MCF 10A (cell line): ENCODE measurements around the gene BORCS5. TPM values are rescaled to one million over a fixed set of nuclear protein-coding genes. Genes with fewer than 3 reads are reported as not detected.

Experiments used
- BruUV-seq: library from RNA; stranded (reverse); fragments of 400-500 nt; replicated peaks from 2 replicates; lab custom pipeline; 2021; lab: Mats Ljungman, UMichigan
- CTCF ChIA-PET: fragments of 300-600 bp; sonication (Branson Sonifier 250); formaldehyde crosslinking; extraction: SDS; loops from one replicate; lab custom pipeline; 2021; ENCODE audit warnings: antibody characterized with exemption, inconsistent platforms; lab: Yijun Ruan, JAX
- POLR2A ChIA-PET: fragments of 300-600, 350-650 bp; sonication (Branson Sonifier 250); formaldehyde crosslinking; extraction: SDS; loops from one replicate; lab custom pipeline; 2020; ENCODE audit warnings: antibody characterized with exemption, inconsistent platforms; lab: Yijun Ruan, JAX
- DNase-seq: peaks from one replicate; pipeline ENCODE4 v3.0.0-alpha.2; 2018; ENCODE audit not compliant: unreplicated experiment
- H3K27ac Mint-ChIP-seq: one replicate; pipeline ENCODE4 v1.8.0; 2022; ENCODE audit warnings: mild to moderate bottlenecking, low read depth, mixed read lengths; ENCODE audit not compliant: unreplicated experiment
- H3K27me3 Mint-ChIP-seq: one replicate; pipeline ENCODE4 v1.8.0; 2022; ENCODE audit warnings: mixed read lengths; ENCODE audit not compliant: insufficient read depth, unreplicated experiment
- H3K36me3 Mint-ChIP-seq: one replicate; pipeline ENCODE4 v1.8.0; 2022; ENCODE audit warnings: mild to moderate bottlenecking, moderate library complexity, mixed read lengths; ENCODE audit not compliant: insufficient read depth, unreplicated experiment
- H3K4me1 Mint-ChIP-seq: one replicate; pipeline ENCODE4 v1.8.0; 2022; ENCODE audit warnings: mixed read lengths; ENCODE audit not compliant: insufficient read depth, unreplicated experiment
- H3K4me3 Mint-ChIP-seq: one replicate; pipeline ENCODE4 v1.8.0; 2022; ENCODE audit warnings: mild to moderate bottlenecking, moderate library complexity, mixed read lengths; ENCODE audit not compliant: unreplicated experiment
- H3K9me3 Mint-ChIP-seq: one replicate; pipeline ENCODE4 v1.8.0; 2022; ENCODE audit warnings: mixed read lengths; ENCODE audit not compliant: unreplicated experiment
- intact Hi-C: fragments of 100-400 bp; cut with micrococcal nuclease; formaldehyde crosslinking; loops from 2 replicates; pipeline ENCODE4 v1.14.1; 2022
- total RNA-seq: library from RNA; stranded (reverse); gene quantifications from 2 replicates; pipeline ENCODE4 v1.2.3, GENCODE V29; 2022
- TF ChIP-seq, protein P1 (sequence below): fragments of 200-600 bp; IDR thresholded peaks from one replicate; pipeline ENCODE4 v1.8.0; 2022; ENCODE audit warnings: antibody characterized with exemption, mild to moderate bottlenecking; ENCODE audit not compliant: unreplicated experiment

Gene BORCS5
- total RNA-seq, 1 experiment from 2014 or later: 11.0 TPM

DNA sequence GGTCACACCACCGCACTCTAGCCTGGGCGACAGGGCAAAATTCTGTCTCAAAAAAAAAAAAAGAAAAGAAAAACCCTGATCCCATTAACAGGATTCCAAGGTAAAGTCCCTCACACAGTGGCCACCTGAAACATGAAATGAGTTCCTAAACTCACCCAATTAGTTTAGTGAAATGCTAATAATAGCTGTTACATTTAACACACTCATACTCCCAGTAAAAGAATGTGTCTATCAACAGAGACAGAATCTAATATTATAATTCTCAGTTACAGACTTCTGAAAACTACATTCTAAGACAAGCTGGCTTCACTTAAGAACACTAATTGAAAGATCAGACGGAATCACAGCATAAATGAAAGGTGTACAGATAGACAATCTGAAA lies 161.6 kb downstream of the BORCS5 start:
- ChIA-PET CTCF (no interaction called here), POLR2A (interaction anchor here (1.1 kb wide), 1 partner anchor 161 kb away, joined by 3 read pairs; no protein-coding TSS in a partner anchor)
- BruUV-seq: no TSS peak
- Mint-ChIP-seq H3K4me1 (no peaks in the 10 kb centered on the region), H3K9me3 (no peaks in the 10 kb centered on the region), H3K27me3 (no peaks in the 10 kb centered on the region), H3K4me3 (no peak overlapping the region), H3K36me3 (peaks cover 25% of the 10 kb centered on the region), H3K27ac (no peak overlapping the region)
- TF ChIP-seq, protein P1, sequence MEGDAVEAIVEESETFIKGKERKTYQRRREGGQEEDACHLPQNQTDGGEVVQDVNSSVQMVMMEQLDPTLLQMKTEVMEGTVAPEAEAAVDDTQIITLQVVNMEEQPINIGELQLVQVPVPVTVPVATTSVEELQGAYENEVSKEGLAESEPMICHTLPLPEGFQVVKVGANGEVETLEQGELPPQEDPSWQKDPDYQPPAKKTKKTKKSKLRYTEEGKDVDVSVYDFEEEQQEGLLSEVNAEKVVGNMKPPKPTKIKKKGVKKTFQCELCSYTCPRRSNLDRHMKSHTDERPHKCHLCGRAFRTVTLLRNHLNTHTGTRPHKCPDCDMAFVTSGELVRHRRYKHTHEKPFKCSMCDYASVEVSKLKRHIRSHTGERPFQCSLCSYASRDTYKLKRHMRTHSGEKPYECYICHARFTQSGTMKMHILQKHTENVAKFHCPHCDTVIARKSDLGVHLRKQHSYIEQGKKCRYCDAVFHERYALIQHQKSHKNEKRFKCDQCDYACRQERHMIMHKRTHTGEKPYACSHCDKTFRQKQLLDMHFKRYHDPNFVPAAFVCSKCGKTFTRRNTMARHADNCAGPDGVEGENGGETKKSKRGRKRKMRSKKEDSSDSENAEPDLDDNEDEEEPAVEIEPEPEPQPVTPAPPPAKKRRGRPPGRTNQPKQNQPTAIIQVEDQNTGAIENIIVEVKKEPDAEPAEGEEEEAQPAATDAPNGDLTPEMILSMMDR: no peak
- intact Hi-C loops: no loop called here
- no peak for DNase-seq

DNA sequence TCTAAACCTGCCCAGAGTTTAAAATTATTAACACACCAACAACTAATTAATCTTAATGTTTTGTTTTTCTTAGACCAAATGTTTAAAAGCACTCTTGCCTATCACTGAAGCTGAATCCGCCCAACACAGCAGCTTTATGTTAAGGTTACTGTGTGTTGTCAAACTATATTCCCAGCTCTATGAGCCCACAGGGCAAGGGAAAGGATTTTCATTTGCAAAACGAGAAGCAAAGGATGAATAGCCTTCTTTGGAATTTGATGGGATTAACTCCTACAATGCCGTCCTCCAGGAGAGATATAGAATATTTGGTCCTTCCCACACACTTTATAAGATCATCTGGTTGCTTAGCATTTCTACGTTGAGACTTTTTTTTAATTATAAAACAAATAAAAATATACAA lies 162.0 kb downstream of the BORCS5 start:
- ChIA-PET POLR2A (interaction anchor here (0.7 to 1.1 kb wide), 2 partner anchors 13 to 161 kb away, joined by 3 read pairs; no protein-coding TSS in a partner anchor), CTCF (interaction anchor here (0.9 kb wide), 1 partner anchor 31 kb away, joined by 3 read pairs; no protein-coding TSS in a partner anchor)
- Mint-ChIP-seq H3K4me1 (no peaks in the 10 kb centered on the region), H3K4me3 (no peak overlapping the region), H3K27me3 (no peaks in the 10 kb centered on the region), H3K9me3 (no peaks in the 10 kb centered on the region), H3K27ac (no peak overlapping the region), H3K36me3 (peaks cover 25% of the 10 kb centered on the region)
- intact Hi-C loops: no loop called here
- TF ChIP-seq, protein P1: no peak
- TSS peak; percentile 12 for BruUV-seq
- no peak for DNase-seq

Other genes starting within 250 kb of the BORCS5 start
- gene LRP6, start 90.0 kb upstream of the BORCS5 start, total RNA-seq: 24.9 and 27.6 TPM in 2 replicates
- 9.9 and 10.1 TPM in 2 replicates for gene MANSC1, start 6.8 kb upstream of the BORCS5 start, total RNA-seq
- gene DUSP16, start 205.8 kb downstream of the BORCS5 start, total RNA-seq: 18.9 and 20.7 TPM in 2 replicates